HEK293 (cell line): ENCODE measurements around the gene OSTC.

Source experiments
- BCL11B ChIP-seq: fragments of 450-650 bp; formaldehyde crosslinking; IDR thresholded peaks from 2 replicates; pipeline ENCODE4 v1.5.1; 2016; ENCODE audit warnings: low read depth, missing biosample characterization, missing genetic modification characterization
- GLIS2 ChIP-seq: fragments of 450-650 bp; formaldehyde crosslinking; IDR thresholded peaks from 2 replicates; pipeline ENCODE4 v1.5.1; 2016; ENCODE audit warnings: missing biosample characterization, missing genetic modification characterization
- KLF7 ChIP-seq: fragments of 450-650 bp; formaldehyde crosslinking; IDR thresholded peaks from 2 replicates; pipeline ENCODE4 v1.5.1; 2016; ENCODE audit warnings: missing biosample characterization, missing genetic modification characterization, borderline replicate concordance
- YY1 ChIP-seq: fragments of 450-650 bp; formaldehyde crosslinking; IDR thresholded peaks from 2 replicates; pipeline ENCODE4 v1.5.1; 2018; ENCODE audit warnings: missing biosample characterization, missing genetic modification characterization
- ZNF24 ChIP-seq: fragments of 450-650 bp; formaldehyde crosslinking; IDR thresholded peaks from 2 replicates; pipeline ENCODE4 v1.5.1; 2016; ENCODE audit warnings: missing biosample characterization, missing genetic modification characterization
- ZNF423 ChIP-seq: fragments of 450-650 bp; formaldehyde crosslinking; IDR thresholded peaks from 2 replicates; pipeline ENCODE4 v1.5.1; 2016; ENCODE audit warnings: missing biosample characterization, missing genetic modification characterization
- ZNF513 ChIP-seq: fragments of 450-650 bp; IDR thresholded peaks from 2 replicates; pipeline ENCODE4 v1.5.1; 2018; ENCODE audit warnings: missing biosample characterization, missing genetic modification characterization
- ZSCAN18 ChIP-seq: fragments of 450-650 bp; formaldehyde crosslinking; IDR thresholded peaks from 2 replicates; pipeline ENCODE4 v1.5.1; 2016; ENCODE audit warnings: missing biosample characterization, missing genetic modification characterization
- TF ChIP-seq, protein P1 (sequence below): fragments of 450-650 bp; formaldehyde crosslinking; IDR thresholded peaks from 2 replicates; pipeline ENCODE4 v1.5.1; 2016; ENCODE audit warnings: missing biosample characterization, missing genetic modification characterization
- TF ChIP-seq, protein P2 (sequence below): fragments of 450-650 bp; formaldehyde crosslinking; IDR thresholded peaks from 2 replicates; pipeline ENCODE4 v1.5.1; 2016; ENCODE audit warnings: missing biosample characterization, missing genetic modification characterization, low read depth

DNA sequence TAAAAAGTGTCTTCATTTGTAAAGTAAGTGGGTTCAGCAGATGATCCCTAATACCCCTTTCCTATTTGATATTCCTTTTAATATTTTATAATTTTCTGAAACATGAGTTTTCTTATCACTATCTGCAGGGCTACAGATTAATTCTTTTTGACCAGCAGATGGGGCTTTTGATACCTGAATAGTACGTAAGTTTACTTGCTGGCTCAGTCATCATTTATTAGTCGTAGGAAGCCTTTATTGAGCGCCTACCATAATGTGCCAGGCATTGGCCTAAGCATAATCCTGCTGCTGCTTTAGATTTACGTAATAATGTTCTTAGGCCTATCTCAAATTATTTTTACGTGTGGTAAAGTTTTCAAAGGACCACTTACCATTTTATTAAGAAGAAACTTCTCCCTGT, 33.1 kb downstream of the OSTC start:
- TF ChIP-seq BCL11B (tag by site-specific recombination), result no peak
- TF ChIP-seq, protein P1, sequence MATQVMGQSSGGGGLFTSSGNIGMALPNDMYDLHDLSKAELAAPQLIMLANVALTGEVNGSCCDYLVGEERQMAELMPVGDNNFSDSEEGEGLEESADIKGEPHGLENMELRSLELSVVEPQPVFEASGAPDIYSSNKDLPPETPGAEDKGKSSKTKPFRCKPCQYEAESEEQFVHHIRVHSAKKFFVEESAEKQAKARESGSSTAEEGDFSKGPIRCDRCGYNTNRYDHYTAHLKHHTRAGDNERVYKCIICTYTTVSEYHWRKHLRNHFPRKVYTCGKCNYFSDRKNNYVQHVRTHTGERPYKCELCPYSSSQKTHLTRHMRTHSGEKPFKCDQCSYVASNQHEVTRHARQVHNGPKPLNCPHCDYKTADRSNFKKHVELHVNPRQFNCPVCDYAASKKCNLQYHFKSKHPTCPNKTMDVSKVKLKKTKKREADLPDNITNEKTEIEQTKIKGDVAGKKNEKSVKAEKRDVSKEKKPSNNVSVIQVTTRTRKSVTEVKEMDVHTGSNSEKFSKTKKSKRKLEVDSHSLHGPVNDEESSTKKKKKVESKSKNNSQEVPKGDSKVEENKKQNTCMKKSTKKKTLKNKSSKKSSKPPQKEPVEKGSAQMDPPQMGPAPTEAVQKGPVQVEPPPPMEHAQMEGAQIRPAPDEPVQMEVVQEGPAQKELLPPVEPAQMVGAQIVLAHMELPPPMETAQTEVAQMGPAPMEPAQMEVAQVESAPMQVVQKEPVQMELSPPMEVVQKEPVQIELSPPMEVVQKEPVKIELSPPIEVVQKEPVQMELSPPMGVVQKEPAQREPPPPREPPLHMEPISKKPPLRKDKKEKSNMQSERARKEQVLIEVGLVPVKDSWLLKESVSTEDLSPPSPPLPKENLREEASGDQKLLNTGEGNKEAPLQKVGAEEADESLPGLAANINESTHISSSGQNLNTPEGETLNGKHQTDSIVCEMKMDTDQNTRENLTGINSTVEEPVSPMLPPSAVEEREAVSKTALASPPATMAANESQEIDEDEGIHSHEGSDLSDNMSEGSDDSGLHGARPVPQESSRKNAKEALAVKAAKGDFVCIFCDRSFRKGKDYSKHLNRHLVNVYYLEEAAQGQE (tag by site-specific recombination), result no peak
- no peak for TF ChIP-seq ZNF423
- TF ChIP-seq ZNF513 (tag by site-specific recombination), result no peak
- TF ChIP-seq YY1 (tag by site-specific recombination), result no peak
- TF ChIP-seq ZSCAN18 (tag by site-specific recombination), result no peak
- TF ChIP-seq KLF7 (tag by site-specific recombination), result no peak
- no peak for TF ChIP-seq ZNF24 (tag by site-specific recombination)
- TF ChIP-seq GLIS2 (tag by site-specific recombination), result no peak
- TF ChIP-seq, protein P2, sequence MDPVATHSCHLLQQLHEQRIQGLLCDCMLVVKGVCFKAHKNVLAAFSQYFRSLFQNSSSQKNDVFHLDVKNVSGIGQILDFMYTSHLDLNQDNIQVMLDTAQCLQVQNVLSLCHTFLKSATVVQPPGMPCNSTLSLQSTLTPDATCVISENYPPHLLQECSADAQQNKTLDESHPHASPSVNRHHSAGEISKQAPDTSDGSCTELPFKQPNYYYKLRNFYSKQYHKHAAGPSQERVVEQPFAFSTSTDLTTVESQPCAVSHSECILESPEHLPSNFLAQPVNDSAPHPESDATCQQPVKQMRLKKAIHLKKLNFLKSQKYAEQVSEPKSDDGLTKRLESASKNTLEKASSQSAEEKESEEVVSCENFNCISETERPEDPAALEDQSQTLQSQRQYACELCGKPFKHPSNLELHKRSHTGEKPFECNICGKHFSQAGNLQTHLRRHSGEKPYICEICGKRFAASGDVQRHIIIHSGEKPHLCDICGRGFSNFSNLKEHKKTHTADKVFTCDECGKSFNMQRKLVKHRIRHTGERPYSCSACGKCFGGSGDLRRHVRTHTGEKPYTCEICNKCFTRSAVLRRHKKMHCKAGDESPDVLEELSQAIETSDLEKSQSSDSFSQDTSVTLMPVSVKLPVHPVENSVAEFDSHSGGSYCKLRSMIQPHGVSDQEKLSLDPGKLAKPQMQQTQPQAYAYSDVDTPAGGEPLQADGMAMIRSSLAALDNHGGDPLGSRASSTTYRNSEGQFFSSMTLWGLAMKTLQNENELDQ (tag by site-specific recombination), result no peak
